Parathyroid adenoma (tissue), 2 donors: ENCODE data around the gene ZMYND11.

ENCODE experiments used
- H2AFZ ChIP-seq: fragments of 300-600 bp; sonication (generic); one replicate; pipeline ENCODE4 v1.7.0; 2017; ENCODE audit warnings: antibody characterized with exemption, mild to moderate bottlenecking
- H3K27ac ChIP-seq: fragments of 300-600 bp; sonication (generic); one replicate; pipeline ENCODE4 v1.7.0; 2017
- H3K27me3 ChIP-seq: fragments of 300-600 bp; sonication (generic); one replicate; pipeline ENCODE4 v1.7.0; 2017; ENCODE audit warnings: low read length; ENCODE audit not compliant: control insufficient read depth, insufficient read depth
- H3K36me3 ChIP-seq: fragments of 300-600 bp; sonication (generic); one replicate; pipeline ENCODE4 v1.7.0; 2017; ENCODE audit warnings: low read length; ENCODE audit not compliant: control insufficient read depth, insufficient read depth
- H3K4me1 ChIP-seq: fragments of 300-600 bp; sonication (generic); one replicate; pipeline ENCODE4 v1.7.0; 2017; ENCODE audit warnings: control low read depth
- H3K4me2 ChIP-seq: fragments of 300-600 bp; sonication (generic); one replicate; pipeline ENCODE4 v1.7.0; 2017; ENCODE audit warnings: low read length
- H3K4me3 ChIP-seq: fragments of 300-600 bp; sonication (generic); one replicate; pipeline ENCODE4 v1.7.0; 2017; ENCODE audit warnings: low read depth, low read length
- H3K79me2 ChIP-seq: fragments of 300-600 bp; sonication (generic); one replicate; pipeline ENCODE4 v1.7.0; 2017; ENCODE audit warnings: control low read depth
- H3K9ac ChIP-seq: fragments of 300-600 bp; sonication (generic); one replicate; pipeline ENCODE4 v1.7.0; 2017; ENCODE audit warnings: mild to moderate bottlenecking
- H3K9me3 ChIP-seq: fragments of 300-600 bp; sonication (generic); one replicate; pipeline ENCODE4 v1.7.0; 2017; ENCODE audit warnings: low read length; ENCODE audit not compliant: control insufficient read depth
- CTCF ChIP-seq: fragments of 300-600 bp; sonication (generic); IDR thresholded peaks from one replicate; pipeline ENCODE4 v1.7.0; 2017; ENCODE audit warnings: antibody characterized with exemption, mild to moderate bottlenecking
- donor health status: primary hyperparathyroidism.

Gene ZMYND11

GRCh38 chr10:94613-95012, 40.6 kb upstream of the ZMYND11 start:
- no peak overlapping the region for H3K4me2 ChIP-seq
- no peak overlapping the region for H3K4me3 ChIP-seq
- H3K79me2 ChIP-seq = no peaks in the 10 kb centered on the region
- no peaks in the 10 kb centered on the region for H3K36me3 ChIP-seq
- no peak overlapping the region for H3K9ac ChIP-seq
- H2AFZ ChIP-seq = no peak overlapping the region
- no peaks in the 10 kb centered on the region for H3K9me3 ChIP-seq
- peaks cover 18% of the 10 kb centered on the region for H3K4me1 ChIP-seq
- no peaks in the 10 kb centered on the region for H3K27me3 ChIP-seq
- no peak overlapping the region for H3K27ac ChIP-seq
- TF ChIP-seq CTCF = no peak

- Histone ChIP-seq H3K4me2 (no peak overlapping the region), H3K4me3 (no peak overlapping the region), H3K9ac (no peak overlapping the region), H3K27ac (no peak overlapping the region), H3K4me1 (peaks cover 14% of the 10 kb centered on the region), H3K79me2 (no peaks in the 10 kb centered on the region), H3K36me3 (no peaks in the 10 kb centered on the region), H2AFZ (no peak overlapping the region), H3K27me3 (no peaks in the 10 kb centered on the region), H3K9me3 (no peaks in the 10 kb centered on the region)
- no peak for TF ChIP-seq CTCF
Measured at GRCh38 chr10:95356-96115, 39.7 kb upstream of the ZMYND11 start.

DNA sequence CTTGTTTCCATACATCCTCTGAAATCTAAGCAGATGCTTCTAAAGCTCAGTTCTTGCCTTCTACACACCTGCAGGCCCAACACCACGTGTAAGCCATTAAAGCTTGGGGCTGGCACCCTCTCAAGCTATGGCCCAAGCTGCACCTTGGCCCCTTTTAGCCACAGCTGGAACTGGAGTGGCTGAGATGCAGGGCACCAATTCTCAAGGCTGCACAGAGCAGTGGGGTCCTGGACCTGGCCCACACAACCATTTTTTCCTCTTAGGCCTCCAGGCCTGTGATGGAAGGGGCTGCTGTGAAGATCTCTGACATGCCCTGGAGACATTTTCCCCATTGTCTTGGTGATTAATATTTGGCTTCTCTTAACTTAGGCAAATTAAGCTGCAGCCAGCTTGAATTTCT, 38.8 kb upstream of the ZMYND11 start:
- Histone ChIP-seq H3K4me3 (no peak overlapping the region), H2AFZ (no peak overlapping the region), H3K9me3 (no peaks in the 10 kb centered on the region), H3K4me1 (peaks cover 10% of the 10 kb centered on the region), H3K27ac (no peak overlapping the region), H3K9ac (no peak overlapping the region), H3K36me3 (no peaks in the 10 kb centered on the region), H3K4me2 (no peak overlapping the region), H3K79me2 (no peaks in the 10 kb centered on the region), H3K27me3 (no peaks in the 10 kb centered on the region)
- TF ChIP-seq CTCF = no peak

DNA sequence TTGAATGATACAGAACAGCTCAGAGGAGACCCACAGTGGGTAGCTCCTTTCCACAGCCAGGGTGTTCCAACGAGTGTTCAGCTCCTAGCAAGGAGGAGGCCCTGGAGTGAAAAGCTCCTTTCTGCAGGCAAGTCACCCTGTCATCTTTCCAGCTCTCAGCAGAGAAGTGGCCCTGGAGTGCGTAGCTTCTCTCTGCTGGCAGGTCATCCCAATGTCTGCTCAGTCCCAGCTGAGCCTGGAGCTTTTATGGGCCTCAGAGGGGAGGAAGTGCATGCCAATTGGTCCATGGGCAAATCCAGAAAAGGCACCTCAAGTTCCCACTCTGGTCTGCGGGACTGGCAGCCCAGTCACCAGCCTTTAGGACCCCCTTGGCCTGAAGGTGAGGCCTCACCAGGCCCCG, 30.8 kb upstream of the ZMYND11 start:
- Histone ChIP-seq H3K79me2 (no peaks in the 10 kb centered on the region), H3K27ac (no peak overlapping the region), H3K27me3 (no peaks in the 10 kb centered on the region), H3K4me3 (no peak overlapping the region), H3K36me3 (no peaks in the 10 kb centered on the region), H3K4me1 (no peaks in the 10 kb centered on the region), H3K4me2 (no peak overlapping the region), H3K9me3 (no peaks in the 10 kb centered on the region), H3K9ac (no peak overlapping the region), H2AFZ (no peak overlapping the region)
- no peak for TF ChIP-seq CTCF
